Hepatocyte (in vitro differentiated cells): Measurements from ENCODE around the gene ZIC5. TPM values are rescaled to one million over a fixed set of nuclear protein-coding genes. Genes with fewer than 3 reads are reported as not detected.

ENCODE experiments used
- DNase-seq: peaks from one replicate; pipeline ENCODE4 v3.0.0-alpha.2; 2016; ENCODE audit warnings: low spot score
- H2AFZ ChIP-seq: fragments of 200-600 bp; sonication (generic); 2 replicates; pipeline ENCODE4 v1.6.0; 2016; ENCODE audit warnings: antibody characterized with exemption, mild to moderate bottlenecking
- H3K27ac ChIP-seq: fragments of 200-600 bp; sonication (generic); 2 replicates; pipeline ENCODE4 v1.5.1; 2016; ENCODE audit warnings: mild to moderate bottlenecking
- H3K27me3 ChIP-seq: fragments of 200-600 bp; sonication (generic); 2 replicates; pipeline ENCODE4 v1.6.1; 2016
- H3K36me3 ChIP-seq: fragments of 200-600 bp; sonication (generic); replicated peaks from 2 replicates; pipeline ENCODE4 v1.5.1; 2016; ENCODE audit warnings: low read depth; ENCODE audit not compliant: insufficient read depth
- H3K4me1 ChIP-seq: fragments of 200-600 bp; sonication (generic); 2 replicates; pipeline ENCODE4 v1.5.1; 2016; ENCODE audit warnings: mild to moderate bottlenecking, moderate library complexity; ENCODE audit not compliant: insufficient read depth
- H3K4me2 ChIP-seq: fragments of 200-600 bp; sonication (generic); 2 replicates; pipeline ENCODE4 v1.6.0; 2016
- H3K4me3 ChIP-seq: fragments of 200-600 bp; sonication (generic); 2 replicates; pipeline ENCODE4 v1.5.1; 2016; ENCODE audit warnings: mild to moderate bottlenecking
- H3K79me2 ChIP-seq: fragments of 200-600 bp; sonication (generic); 2 replicates; pipeline ENCODE4 v1.6.0; 2017; ENCODE audit warnings: mild to moderate bottlenecking
- H3K9me2 ChIP-seq: fragments of 200-600 bp; sonication (generic); replicated peaks from 2 replicates; pipeline ENCODE4 v1.6.0; 2017; ENCODE audit warnings: mild to moderate bottlenecking; ENCODE audit not compliant: insufficient read depth
- H3K9me3 ChIP-seq: fragments of 200-600 bp; sonication (generic); 2 replicates; pipeline ENCODE4 v1.5.1; 2016; ENCODE audit warnings: low read depth, mild to moderate bottlenecking
- H4K20me1 ChIP-seq: fragments of 200-600 bp; sonication (generic); 2 replicates; pipeline ENCODE4 v1.6.0; 2016; ENCODE audit warnings: mild to moderate bottlenecking; ENCODE audit not compliant: insufficient read depth, poor library complexity, severe bottlenecking
- CTCF ChIP-seq: fragments of 200-600 bp; sonication (generic); IDR thresholded peaks from 2 replicates; pipeline ENCODE4 v1.5.1; 2016; ENCODE audit warnings: antibody characterized with exemption, mild to moderate bottlenecking; ENCODE audit not compliant: poor library complexity
- EZH2 ChIP-seq: fragments of 200-600 bp; sonication (generic); IDR thresholded peaks from 2 replicates; pipeline ENCODE4 v1.6.1; 2016; ENCODE audit warnings: antibody characterized with exemption, mild to moderate bottlenecking, borderline replicate concordance
- EZH2phosphoT487 ChIP-seq: fragments of 200-600 bp; sonication (generic); IDR thresholded peaks from one replicate; pipeline ENCODE4 v1.6.1; 2018; ENCODE audit warnings: antibody characterized with exemption, mild to moderate bottlenecking, low read depth, moderate library complexity; ENCODE audit not compliant: unreplicated experiment, severe bottlenecking
- WGBS: methylation state at CpG from one replicate; pipeline ENCODE4 v1.1.6; 2016; ENCODE audit warnings: low lambda C conversion rate; ENCODE audit errors: missing lambda C conversion rate; 5-methylcytosine and 5-hydroxymethylcytosine counted together
- polyA plus RNA-seq: library from polyadenylated mRNA; unstranded; fragments of >200 nt; fragmentation: Nextera tagmentation; extraction: Ambion mirVana; gene quantifications from 2 replicates; pipeline ENCODE4 v1.2.1, GENCODE V29; 2016
- total RNA-seq: library from RNA; depleted of rRNA; stranded (reverse); fragments of >200 nt; gene quantifications from 2 replicates; pipeline ENCODE4 v1.2.3, GENCODE V29; 2014

Gene ZIC5
- total and polyA plus RNA-seq, 2 experiments from 2014 or later = 0.13 TPM; not detected in 1

GRCh38 chr13:99998261-99998660 is 26.7 kb upstream of the ZIC5 start:
- H3K27me3 ChIP-seq = peaks cover 71% of the 10 kb centered on the region
- TF ChIP-seq EZH2 = no peak
- no peak for TF ChIP-seq EZH2phosphoT487
- TF ChIP-seq CTCF = no peak
- WGBS = 92% methylated on average over 11 of the region's 11 CpGs

GRCh38 chr13:99997702-99998214 is 26.2 kb upstream of the ZIC5 start:
- H3K27ac ChIP-seq = no peak overlapping the region

More at GRCh38 chr13:99998261-99998660, 26.7 kb upstream of the ZIC5 start:
- no peaks in the 10 kb centered on the region for H3K36me3 ChIP-seq
- H3K4me1 ChIP-seq = no peaks in the 10 kb centered on the region
- DNase-seq = no peak
- no peaks in the 10 kb centered on the region for H3K9me3 ChIP-seq
- no peaks in the 10 kb centered on the region for H3K9me2 ChIP-seq
- H3K4me3 ChIP-seq = no peak overlapping the region
- no peak overlapping the region for H3K4me2 ChIP-seq
- no peak overlapping the region for H2AFZ ChIP-seq
- H3K79me2 ChIP-seq = no peaks in the 10 kb centered on the region
- no peak overlapping the region for H3K27ac ChIP-seq
- H4K20me1 ChIP-seq = no peaks in the 10 kb centered on the region

GRCh38 chr13:99996381-99996973 is 24.9 kb upstream of the ZIC5 start:
- WGBS = 13% methylated on average over 8 of the region's 8 CpGs

More at GRCh38 chr13:99997702-99998214, 26.2 kb upstream of the ZIC5 start:
- TF ChIP-seq EZH2 = no peak
- TF ChIP-seq EZH2phosphoT487 = no peak
- TF ChIP-seq CTCF = no peak
- Histone ChIP-seq H3K36me3 (no peaks in the 10 kb centered on the region), H4K20me1 (no peaks in the 10 kb centered on the region), H3K9me3 (no peaks in the 10 kb centered on the region), H3K27me3 (peaks cover 76% of the 10 kb centered on the region), H3K79me2 (no peaks in the 10 kb centered on the region), H3K4me1 (no peaks in the 10 kb centered on the region), H3K4me3 (no peak overlapping the region), H2AFZ (no peak overlapping the region), H3K9me2 (no peaks in the 10 kb centered on the region), H3K4me2 (no peak overlapping the region)
- 57% methylated on average over 26 of the region's 40 CpGs for WGBS
- DNase-seq = no peak

GRCh38 chr13:99995589-99996380 is 24.2 kb upstream of the ZIC5 start:
- no peaks in the 10 kb centered on the region for H4K20me1 ChIP-seq
- no peak overlapping the region for H3K4me2 ChIP-seq
- H3K79me2 ChIP-seq = no peaks in the 10 kb centered on the region
- H3K4me3 ChIP-seq = no peak overlapping the region
- no peak overlapping the region for H2AFZ ChIP-seq
- peak; percentile 75 for TF ChIP-seq EZH2phosphoT487
- no peak for TF ChIP-seq CTCF
- TF ChIP-seq EZH2 = no peak
- H3K27ac ChIP-seq = no peak overlapping the region
- no peak for DNase-seq
- no peaks in the 10 kb centered on the region for H3K36me3 ChIP-seq
- H3K27me3 ChIP-seq = peaks cover 91% of the 10 kb centered on the region
- 10% methylated on average over 21 of the region's 21 CpGs for WGBS
- no peaks in the 10 kb centered on the region for H3K9me2 ChIP-seq
- no peaks in the 10 kb centered on the region for H3K9me3 ChIP-seq
- no peaks in the 10 kb centered on the region for H3K4me1 ChIP-seq

More at GRCh38 chr13:99996381-99996973, 24.9 kb upstream of the ZIC5 start:
- peak overlapping the region; percentile 26 for H3K4me2 ChIP-seq
- no peaks in the 10 kb centered on the region for H3K4me1 ChIP-seq
- no peaks in the 10 kb centered on the region for H3K9me3 ChIP-seq
- no peaks in the 10 kb centered on the region for H3K79me2 ChIP-seq
- H3K9me2 ChIP-seq = no peaks in the 10 kb centered on the region
- H3K36me3 ChIP-seq = no peaks in the 10 kb centered on the region
- no peak overlapping the region for H3K4me3 ChIP-seq
- no peak overlapping the region for H2AFZ ChIP-seq
- no peaks in the 10 kb centered on the region for H4K20me1 ChIP-seq
- H3K27me3 ChIP-seq = peaks cover 85% of the 10 kb centered on the region
- no peak overlapping the region for H3K27ac ChIP-seq
- TF ChIP-seq EZH2 = peak; percentile 66
- TF ChIP-seq EZH2phosphoT487 = no peak
- no peak for DNase-seq
